Upper lobe of left lung (tissue), 4 donors: ENCODE data around the gene COMMD4.

ENCODE experiments used
- EP300 ChIP-seq, 4 donors: sonication (generic); formaldehyde crosslinking; IDR thresholded peaks; one replicate each; pipeline ENCODE4 v1.5.1; 2017; ENCODE audit warnings: antibody characterized with exemption in 4 of 4, control low read depth in 2 of 4
- POLR2A ChIP-seq, 4 donors: fragments of 450-650 bp; IDR thresholded peaks; one replicate each; pipeline ENCODE4 v1.5.1; 2016 to 2017; ENCODE audit warnings: antibody characterized with exemption in 4 of 4, mild to moderate bottlenecking in 2 of 4
- TF ChIP-seq, protein P1 (sequence below), 6 experiments: fragments of 450-650 bp in 4 of 6; fragments of 200-600 bp in 2 of 6; sonication (generic) in 2 of 6; IDR thresholded peaks; one replicate each; pipeline ENCODE4 v1.5.1; 2016 to 2019; ENCODE audit warnings: antibody characterized with exemption in 6 of 6

GRCh38 chr15:75368689-75369239, 32.9 kb downstream of the COMMD4 start:
- TF ChIP-seq, protein P1, sequence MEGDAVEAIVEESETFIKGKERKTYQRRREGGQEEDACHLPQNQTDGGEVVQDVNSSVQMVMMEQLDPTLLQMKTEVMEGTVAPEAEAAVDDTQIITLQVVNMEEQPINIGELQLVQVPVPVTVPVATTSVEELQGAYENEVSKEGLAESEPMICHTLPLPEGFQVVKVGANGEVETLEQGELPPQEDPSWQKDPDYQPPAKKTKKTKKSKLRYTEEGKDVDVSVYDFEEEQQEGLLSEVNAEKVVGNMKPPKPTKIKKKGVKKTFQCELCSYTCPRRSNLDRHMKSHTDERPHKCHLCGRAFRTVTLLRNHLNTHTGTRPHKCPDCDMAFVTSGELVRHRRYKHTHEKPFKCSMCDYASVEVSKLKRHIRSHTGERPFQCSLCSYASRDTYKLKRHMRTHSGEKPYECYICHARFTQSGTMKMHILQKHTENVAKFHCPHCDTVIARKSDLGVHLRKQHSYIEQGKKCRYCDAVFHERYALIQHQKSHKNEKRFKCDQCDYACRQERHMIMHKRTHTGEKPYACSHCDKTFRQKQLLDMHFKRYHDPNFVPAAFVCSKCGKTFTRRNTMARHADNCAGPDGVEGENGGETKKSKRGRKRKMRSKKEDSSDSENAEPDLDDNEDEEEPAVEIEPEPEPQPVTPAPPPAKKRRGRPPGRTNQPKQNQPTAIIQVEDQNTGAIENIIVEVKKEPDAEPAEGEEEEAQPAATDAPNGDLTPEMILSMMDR (IDR thresholded peaks at IDR 0.05): no peak
- no peak for TF ChIP-seq POLR2A (IDR thresholded peaks at IDR 0.05)
- TF ChIP-seq EP300 (IDR thresholded peaks at IDR 0.05): no peak
